NCI-H345 treated with DMSO at 0.1 percent for 48 hours (cell line): Measurements from ENCODE around the gene CRYGS.

ENCODE experiments used
- DNase-seq: peaks from one replicate; lab custom pipeline; 2025; ENCODE audit not compliant: unreplicated experiment; lab: John Stamatoyannopoulos, UW

CRYGS gene

GRCh38 chr3:186496016-186496415 is 48.2 kb downstream of the CRYGS start:
- no peak for DNase-seq

GRCh38 chr3:186493525-186494255 is 50.5 kb downstream of the CRYGS start:
- no peak for DNase-seq

GRCh38 chr3:186492385-186492984 is 51.7 kb downstream of the CRYGS start:
- DNase-seq, result no peak

GRCh38 chr3:186489507-186489906 is 54.7 kb downstream of the CRYGS start:
- DNase-seq, result no peak
